ENCODE results near the gene GPR39.

Gene GPR39

DNA sequence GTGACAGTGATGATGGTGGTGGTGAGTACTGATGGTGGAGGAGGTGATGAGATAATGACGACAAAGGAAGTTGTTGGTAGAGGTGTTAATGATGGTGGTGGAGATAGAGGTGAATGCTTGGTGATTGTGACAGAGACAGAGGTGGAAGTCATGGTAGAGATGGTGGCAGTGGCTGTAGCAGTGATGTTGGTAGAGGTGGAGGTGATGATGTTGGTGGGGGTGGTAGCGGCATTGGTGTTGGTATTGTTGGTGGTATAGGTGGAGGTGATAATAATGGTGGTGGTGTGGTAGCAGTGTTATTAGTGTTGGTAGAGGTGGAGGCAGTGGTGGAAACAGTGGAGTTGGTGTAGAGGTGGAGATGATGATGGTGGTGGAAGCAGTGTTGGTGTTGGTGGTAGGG is 217.0 kb downstream of the GPR39 start:
- no peak overlapping the region for H3K4me3 ChIP-seq (ENCODE audit: low read depth, low read length)

- no peak overlapping the region for H3K4me3 ChIP-seq (ENCODE audit: low read depth, low read length)
Observed at GRCh38 chr2:132636346-132636745, 219.7 kb downstream of the GPR39 start.

- no peak overlapping the region for H3K4me3 ChIP-seq (ENCODE audit: low read depth, low read length)
Observed at GRCh38 chr2:132638313-132639040, 221.9 kb downstream of the GPR39 start.

GRCh38 chr2:132640116-132640515 is 223.5 kb downstream of the GPR39 start:
- no peak overlapping the region for H3K4me3 ChIP-seq (ENCODE audit: low read depth, low read length)

DNA sequence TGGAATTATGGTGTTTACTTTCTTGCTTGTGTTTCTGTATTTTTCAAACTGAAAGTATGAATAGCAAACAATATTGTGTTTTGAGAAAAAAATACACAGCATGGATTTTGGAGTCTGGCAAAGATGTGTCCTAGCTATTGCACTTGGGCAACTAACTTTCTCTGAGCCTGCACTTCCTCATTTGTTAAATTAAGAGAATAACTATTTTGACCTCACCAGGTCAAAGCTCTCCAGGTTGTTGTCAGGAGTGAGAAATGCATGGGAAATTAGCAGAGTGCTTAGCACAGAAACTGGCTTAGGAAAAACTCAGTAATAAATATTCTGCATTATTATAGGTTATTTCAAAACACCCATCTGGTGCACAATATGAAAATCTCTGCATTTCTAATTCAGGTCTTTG is 225.2 kb downstream of the GPR39 start:
- no peak overlapping the region for H3K4me3 ChIP-seq (ENCODE audit: low read depth, low read length)

DNA sequence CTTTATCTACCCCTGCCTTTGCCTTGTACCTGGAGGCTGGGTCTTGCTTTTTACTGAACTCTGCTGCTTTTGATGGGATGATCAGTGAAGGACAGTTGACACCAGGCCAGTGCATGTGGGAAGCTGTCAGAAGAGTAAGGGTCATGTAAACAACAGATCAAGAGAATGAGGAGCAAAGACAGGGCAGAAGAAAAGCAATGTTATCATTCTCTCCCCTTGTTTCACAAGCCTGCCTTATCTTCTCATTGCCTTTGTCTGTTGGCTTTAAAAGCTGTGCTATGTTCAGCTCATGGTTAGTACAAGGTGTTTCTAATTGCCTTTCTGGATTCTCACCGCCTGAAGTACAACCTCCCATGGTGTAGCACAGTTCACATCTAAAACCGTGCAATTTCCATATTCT is 225.8 kb downstream of the GPR39 start:
- H3K4me3 ChIP-seq (ENCODE audit: low read depth, low read length) = no peak overlapping the region

- no peak overlapping the region for H3K4me3 ChIP-seq (ENCODE audit: low read depth, low read length)
Observed at GRCh38 chr2:132645176-132645575, 228.6 kb downstream of the GPR39 start.

- H3K4me3 ChIP-seq (ENCODE audit: low read depth, low read length) = no peak overlapping the region
Observed at GRCh38 chr2:132645722-132646539, 229.3 kb downstream of the GPR39 start.

- no peak overlapping the region for H3K4me3 ChIP-seq (ENCODE audit: low read depth, low read length)
Observed at GRCh38 chr2:132646540-132647108, 230.0 kb downstream of the GPR39 start.

GRCh38 chr2:132651115-132652045 is 234.8 kb downstream of the GPR39 start:
- H3K4me3 ChIP-seq (ENCODE audit: low read depth, low read length) = no peak overlapping the region

DNA sequence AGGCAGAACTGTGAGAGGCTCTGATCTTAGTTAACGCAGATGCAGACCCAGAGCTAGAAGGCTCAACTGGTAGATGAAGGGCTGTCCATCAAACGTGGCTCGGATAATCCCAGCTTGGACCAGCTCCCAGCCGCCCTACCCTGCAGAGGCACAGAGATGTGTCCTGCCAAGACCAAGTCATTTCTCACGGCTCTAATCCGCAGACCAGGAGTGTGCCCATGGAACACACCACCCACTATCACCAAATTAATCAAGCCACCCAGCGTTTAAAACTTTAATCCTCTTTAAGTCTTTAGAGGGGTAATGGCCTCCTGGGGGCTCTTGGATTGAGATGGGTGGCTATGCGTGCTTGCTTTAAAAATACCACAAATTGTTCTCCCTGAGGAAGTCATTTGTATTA is 235.9 kb downstream of the GPR39 start:
- H3K4me3 ChIP-seq (ENCODE audit: low read depth, low read length) = no peak overlapping the region

- H3K4me3 ChIP-seq (ENCODE audit: low read depth, low read length) = no peak overlapping the region
Observed at GRCh38 chr2:132654335-132654734, 237.7 kb downstream of the GPR39 start.

DNA sequence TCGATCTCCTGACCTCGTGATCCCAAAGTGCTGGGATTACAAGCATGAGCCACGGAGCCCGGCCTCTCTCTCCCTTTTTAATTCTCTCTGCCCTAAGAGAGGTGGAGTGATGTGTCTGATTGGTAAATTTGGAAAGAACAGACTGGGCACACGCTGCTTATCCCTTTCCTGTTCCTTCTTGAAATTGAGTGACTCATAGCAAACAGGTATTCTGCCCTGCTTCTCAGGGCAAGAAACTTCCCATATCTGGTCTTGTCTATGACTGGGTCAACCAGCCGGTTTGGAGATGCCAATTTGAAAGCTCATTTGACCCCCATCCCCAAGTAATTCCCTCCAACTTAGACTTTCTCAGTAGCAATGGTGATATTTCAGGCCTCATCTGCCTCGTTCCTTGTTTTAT is 238.4 kb downstream of the GPR39 start:
- H3K4me3 ChIP-seq (ENCODE audit: low read depth, low read length) = no peak overlapping the region

DNA sequence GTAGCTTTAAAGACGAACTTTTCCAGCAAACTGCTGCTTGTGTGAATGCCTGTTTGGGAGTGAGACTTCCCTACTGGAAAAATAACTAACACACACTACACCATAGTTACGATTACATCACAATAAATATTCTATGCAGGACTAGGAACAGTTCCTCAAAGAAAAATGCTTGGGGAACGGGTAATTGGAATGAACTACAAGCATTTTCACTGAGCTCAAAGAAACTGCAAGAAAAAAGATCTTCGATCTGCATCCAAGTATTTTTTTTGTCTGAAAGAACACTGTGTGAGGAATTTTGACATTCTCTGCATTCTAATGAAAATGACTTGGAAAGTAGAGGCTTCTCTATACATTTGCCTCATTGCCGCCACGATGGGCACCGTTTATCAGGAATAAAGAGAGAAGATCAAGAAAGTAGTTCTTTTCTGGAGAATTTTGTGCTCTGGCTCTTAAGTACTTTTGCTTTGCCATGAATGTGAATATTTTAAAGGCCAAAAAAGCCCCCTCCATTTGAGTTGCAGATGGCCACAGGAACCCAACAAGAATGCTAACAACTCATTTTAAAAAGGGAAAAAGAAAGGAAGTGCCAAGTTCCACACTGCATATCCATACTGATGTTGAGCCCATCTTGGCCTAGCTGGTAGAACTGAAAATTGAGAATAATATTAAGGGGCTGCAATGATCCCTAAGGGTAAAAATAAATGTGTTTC is 239.8 kb downstream of the GPR39 start:
- H3K4me3 ChIP-seq (ENCODE audit: low read depth, low read length) = no peak overlapping the region

DNA sequence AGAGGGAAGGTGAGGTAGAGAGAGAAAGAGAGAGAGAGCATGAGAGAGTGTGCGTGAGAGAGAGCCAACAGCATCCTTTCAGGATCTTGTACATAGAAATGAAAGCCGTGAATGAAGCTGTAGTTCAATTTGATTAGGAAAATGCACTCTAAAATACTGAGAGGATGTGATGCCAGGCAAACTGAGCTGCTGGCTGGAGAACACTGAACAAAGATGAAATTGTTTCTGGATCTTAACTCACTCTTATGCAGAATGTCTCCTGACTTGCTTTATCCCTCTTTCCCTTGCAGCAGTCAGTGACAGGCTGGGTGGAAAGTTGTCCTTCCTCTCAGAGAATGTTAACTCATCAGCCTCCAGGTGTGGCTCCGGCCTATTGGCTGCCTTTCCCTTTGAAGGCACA is 242.7 kb downstream of the GPR39 start:
- H3K4me3 ChIP-seq (ENCODE audit: low read depth, low read length) = no peak overlapping the region

DNA sequence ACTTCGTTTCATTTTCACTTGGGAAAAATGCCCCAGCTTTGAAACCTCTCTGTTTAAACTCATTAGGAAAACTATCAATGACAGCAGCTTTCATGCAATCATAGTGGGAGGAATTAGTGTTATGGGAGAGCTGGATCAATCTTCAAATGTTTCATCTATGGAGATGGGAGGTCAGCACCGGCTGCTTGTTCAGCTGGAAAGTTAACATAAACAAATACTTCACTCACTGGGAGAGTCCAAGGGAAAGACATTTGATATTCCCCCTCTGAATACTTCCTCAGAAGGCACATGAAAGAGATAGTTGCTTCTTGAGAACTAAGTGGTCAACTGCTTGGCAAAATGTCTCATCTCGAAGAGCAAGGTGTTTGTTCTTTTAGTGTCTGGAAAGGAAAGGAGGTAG is 246.1 kb downstream of the GPR39 start:
- H3K4me3 ChIP-seq (ENCODE audit: low read depth, low read length) = no peak overlapping the region

DNA sequence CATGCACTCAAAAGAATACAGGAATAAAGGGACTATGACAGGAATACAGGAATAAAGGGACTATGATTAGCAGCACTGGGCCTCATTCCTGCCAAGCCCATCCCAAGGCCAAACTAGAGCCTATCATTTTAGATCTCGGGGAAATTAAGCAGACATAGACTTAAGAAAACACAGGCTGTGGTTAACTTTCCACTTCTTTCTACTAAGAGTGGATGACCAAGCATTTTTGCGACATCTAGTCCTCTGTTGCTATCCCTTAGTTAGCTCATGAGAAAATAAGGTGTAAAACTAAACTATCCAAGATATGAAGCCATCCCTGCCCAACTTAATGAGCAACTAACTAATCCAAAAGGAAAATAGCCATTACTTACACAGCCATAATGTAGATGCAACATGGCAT is 247.5 kb downstream of the GPR39 start:
- H3K4me3 ChIP-seq (ENCODE audit: low read depth, low read length) = no peak overlapping the region

DNA sequence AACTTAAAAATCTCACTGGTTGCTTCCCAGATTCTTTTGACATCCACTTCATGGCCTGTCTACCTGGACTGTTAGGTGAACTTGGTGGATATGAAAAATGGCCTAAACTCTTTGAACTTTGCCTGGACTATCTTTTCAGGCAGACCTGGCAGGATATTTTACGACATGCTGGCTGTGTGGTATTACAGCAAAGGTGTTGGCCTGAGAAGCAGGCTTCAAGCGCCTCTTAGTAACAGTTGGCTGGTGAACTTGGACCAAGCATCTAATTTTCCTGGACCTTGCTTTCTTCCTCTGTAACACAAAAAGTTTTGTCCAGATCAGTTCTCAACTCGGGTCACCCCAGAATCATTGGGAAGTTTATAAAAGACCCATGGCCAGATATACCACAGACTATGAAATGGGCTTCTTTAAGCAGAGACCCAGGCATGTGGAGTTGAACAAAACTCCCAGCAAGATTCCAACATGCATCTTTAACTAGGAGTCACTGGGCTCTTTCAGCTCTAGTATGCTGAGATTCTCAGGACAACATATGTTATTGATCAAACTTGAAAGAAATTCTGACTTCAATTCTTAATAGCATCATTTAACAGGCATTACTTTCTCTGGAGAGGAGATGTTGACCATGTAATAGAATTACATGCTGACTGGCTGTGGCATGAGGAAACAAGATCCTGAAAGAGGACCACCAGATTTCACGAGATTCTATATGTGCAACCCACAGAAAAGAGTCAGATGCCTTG is 249.0 kb downstream of the GPR39 start:
- no peak overlapping the region for H3K4me3 ChIP-seq (ENCODE audit: low read depth, low read length)

- H3K4me3 ChIP-seq (ENCODE audit: low read depth, low read length) = no peak overlapping the region
Observed at GRCh38 chr2:132667706-132668105, 251.1 kb downstream of the GPR39 start.
